ENCODE data around the gene ZNF419. TPM values are rescaled to one million over a fixed set of nuclear protein-coding genes. Genes with fewer than 3 reads are reported as not detected.
"Not testable (repeated sequence)": the region's sequence is repeated elsewhere in the genome, so short reads cannot be mapped to it uniquely, and the experiment has no call there.

Gene ZNF419
- total RNA-seq, 1 experiment from 2014 or later = 22.3 TPM

DNA sequence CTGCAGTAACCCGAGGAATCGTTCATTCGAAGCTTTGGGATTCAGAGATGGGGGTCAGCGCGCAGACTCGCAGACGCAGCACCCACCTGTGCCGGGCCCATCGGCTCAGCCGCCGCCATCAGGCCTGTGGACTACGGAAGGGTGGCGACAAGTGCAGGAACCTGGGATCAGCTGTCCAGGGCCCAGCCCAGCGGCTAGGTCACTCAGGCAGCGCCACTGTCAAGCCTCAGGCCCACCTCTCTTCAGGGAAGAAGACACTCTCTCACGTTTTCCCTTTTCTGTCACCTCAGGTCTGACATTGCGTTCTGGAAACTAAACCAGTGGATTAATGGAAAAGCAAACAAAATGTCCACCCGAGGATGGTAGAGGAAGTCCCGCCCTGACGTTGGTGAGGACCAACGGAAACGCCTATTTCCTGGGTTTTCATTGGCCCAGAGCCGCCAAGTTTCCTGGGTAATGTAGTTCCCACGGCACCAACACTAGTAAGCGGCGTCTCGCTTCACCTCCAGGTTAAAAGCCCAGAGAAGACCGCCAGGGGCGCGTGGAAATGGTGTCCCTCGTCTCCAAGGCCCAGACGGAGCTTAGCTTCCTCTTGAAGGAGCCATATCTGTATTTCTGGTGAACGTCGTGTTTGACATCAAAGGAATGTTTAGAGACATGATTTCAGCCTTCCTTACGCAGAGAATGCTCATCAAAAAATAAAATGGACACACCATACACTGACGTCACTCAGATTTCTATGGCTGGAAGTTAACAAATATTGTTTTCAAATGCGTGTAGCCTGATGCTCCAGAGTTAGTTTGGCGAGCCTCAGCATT is 10.2 kb upstream of the ZNF419 start, which contains the start of gene ZNF772:
Gene ZNF772 (minus strand): TSS at position 376 of the 818 bp plus-strand sequence. CDS start 257 bp downstream, at position 119.
- peaks cover 52% of the 10 kb centered on the region for H3K9me3 ChIP-seq (ENCODE audit: low read length)
- no peaks in the 10 kb centered on the region for H3F3A ChIP-seq (ENCODE audit: low read length, unreplicated experiment)
- TF ChIP-seq EZH2 (IDR thresholded peaks at IDR 0.05; ENCODE audit: low read length, unreplicated experiment) (no peak), EZH2phosphoT487 (IDR thresholded peaks at IDR 0.05; ENCODE audit: borderline replicate concordance, low read length) (no peak)
- TF ChIP-seq, protein P1, sequence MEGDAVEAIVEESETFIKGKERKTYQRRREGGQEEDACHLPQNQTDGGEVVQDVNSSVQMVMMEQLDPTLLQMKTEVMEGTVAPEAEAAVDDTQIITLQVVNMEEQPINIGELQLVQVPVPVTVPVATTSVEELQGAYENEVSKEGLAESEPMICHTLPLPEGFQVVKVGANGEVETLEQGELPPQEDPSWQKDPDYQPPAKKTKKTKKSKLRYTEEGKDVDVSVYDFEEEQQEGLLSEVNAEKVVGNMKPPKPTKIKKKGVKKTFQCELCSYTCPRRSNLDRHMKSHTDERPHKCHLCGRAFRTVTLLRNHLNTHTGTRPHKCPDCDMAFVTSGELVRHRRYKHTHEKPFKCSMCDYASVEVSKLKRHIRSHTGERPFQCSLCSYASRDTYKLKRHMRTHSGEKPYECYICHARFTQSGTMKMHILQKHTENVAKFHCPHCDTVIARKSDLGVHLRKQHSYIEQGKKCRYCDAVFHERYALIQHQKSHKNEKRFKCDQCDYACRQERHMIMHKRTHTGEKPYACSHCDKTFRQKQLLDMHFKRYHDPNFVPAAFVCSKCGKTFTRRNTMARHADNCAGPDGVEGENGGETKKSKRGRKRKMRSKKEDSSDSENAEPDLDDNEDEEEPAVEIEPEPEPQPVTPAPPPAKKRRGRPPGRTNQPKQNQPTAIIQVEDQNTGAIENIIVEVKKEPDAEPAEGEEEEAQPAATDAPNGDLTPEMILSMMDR (conservative IDR thresholded peaks at IDR 0.05; ENCODE audit: low read depth, low read length) = peak; percentile 78
- H3K4me2 ChIP-seq (ENCODE audit: low read length) = peak within 1 kb of the TSS; percentile 83
- no peaks in the 10 kb centered on the region for H3K9me2 ChIP-seq (replicated peaks; ENCODE audit: low read length)
- H3K27ac ChIP-seq (ENCODE audit: low read length) = peak within 1 kb of the TSS; percentile 6; the same call in 1 of the 2 replicates
- H2AFZ ChIP-seq (ENCODE audit: low read length) = peak within 1 kb of the TSS; percentile 94
- H4K20me1 ChIP-seq (ENCODE audit: low read length) = no peaks in the 10 kb centered on the region
- ChIA-PET POLR2A (ENCODE audit: unreplicated experiment) (no interaction called here), CTCF (interaction anchor here (0.5 kb wide), 1 partner anchor 810 kb away, joined by 4 read pairs; no protein-coding TSS in a partner anchor)
- TSS peak; percentile 89 for BruUV-seq (replicated peaks)
- ATAC-seq (peak; percentile 99), DNase-seq (peak; percentile 97)
- H3K4me1 ChIP-seq (ENCODE audit: insufficient read depth, low read length) = no peaks in the 10 kb centered on the region
- H3K4me3 ChIP-seq (ENCODE audit: low read length) = peak within 1 kb of the TSS; percentile 75
- H3K36me3 ChIP-seq (ENCODE audit: low read depth, low read length) = peaks cover 43% of the 10 kb centered on the region
- H3K79me2 ChIP-seq (ENCODE audit: low read length) = no peaks in the 10 kb centered on the region
- H3K27me3 ChIP-seq (ENCODE audit: low read length) = no peaks in the 10 kb centered on the region
- H3K9ac ChIP-seq (ENCODE audit: low read length) = peak within 1 kb of the TSS; percentile 71
- intact Hi-C loops (cut with micrococcal nuclease) = no loop called here

DNA sequence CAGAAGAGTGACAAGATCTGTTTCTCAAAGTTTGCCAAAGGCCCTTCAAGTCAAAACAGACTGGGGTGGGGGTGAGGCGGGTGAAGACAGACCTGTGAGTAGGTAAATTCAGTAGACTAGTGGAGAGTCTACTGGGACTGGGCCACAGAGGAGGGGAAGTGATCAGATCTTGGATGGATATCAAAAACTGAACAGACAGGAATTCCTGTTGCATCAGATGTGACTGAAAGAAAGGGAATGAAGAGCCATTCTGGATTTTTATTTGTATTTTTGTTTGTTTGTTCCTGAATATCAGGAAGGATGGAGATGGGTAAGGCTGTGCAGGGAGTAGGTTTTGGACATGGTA is 722 bp downstream of the ZNF419 start:
- H3K27ac ChIP-seq (ENCODE audit: low read length); H3K27me3 ChIP-seq (ENCODE audit: low read length); CTCF ChIA-PET; H3K9me3 ChIP-seq (ENCODE audit: low read length); H4K20me1 ChIP-seq (ENCODE audit: low read length); H3F3A ChIP-seq (ENCODE audit: low read length, unreplicated experiment); H3K9me2 ChIP-seq (replicated peaks; ENCODE audit: low read length); H2AFZ ChIP-seq (ENCODE audit: low read length); DNase-seq; H3K4me1 ChIP-seq (ENCODE audit: insufficient read depth, low read length); POLR2A ChIA-PET (ENCODE audit: unreplicated experiment); H3K79me2 ChIP-seq (ENCODE audit: low read length): not testable (repeated sequence)
- Histone ChIP-seq H3K36me3 (ENCODE audit: low read depth, low read length) (peaks cover 28% of the 10 kb centered on the region), H3K4me2 (ENCODE audit: low read length) (peak overlapping the region; percentile 75), H3K9ac (ENCODE audit: low read length) (peak overlapping the region; percentile 85; the same call in 1 of the 2 replicates), H3K4me3 (ENCODE audit: low read length) (peak overlapping the region; percentile 92)
- peak; percentile 39 for ATAC-seq
- TSS peak; percentile 42 for BruUV-seq (replicated peaks)
- intact Hi-C loops (cut with micrococcal nuclease) = loop anchor here (5.0 kb wide), 1 partner anchor 51 kb away; the partner anchor contains the start of gene ZNF749

DNA sequence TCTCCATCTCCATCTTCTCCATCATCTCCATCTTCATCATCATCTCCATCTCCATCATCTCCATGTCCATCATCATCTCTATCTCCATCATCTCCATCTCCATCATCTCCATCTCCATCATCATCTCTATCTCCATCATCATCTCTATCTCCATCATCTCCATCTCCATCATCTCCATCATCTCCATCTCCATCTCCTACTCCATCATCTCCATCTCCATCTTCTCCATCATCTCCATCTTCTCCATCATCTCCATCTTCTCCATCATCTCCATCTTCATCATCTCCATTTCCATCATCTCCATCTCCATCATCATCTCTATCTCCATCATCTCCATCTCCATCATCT is 11.8 kb downstream of the ZNF419 start:
- H3K9me2 ChIP-seq (replicated peaks; ENCODE audit: low read length); H3K27me3 ChIP-seq (ENCODE audit: low read length); H3K4me2 ChIP-seq (ENCODE audit: low read length); H3K4me1 ChIP-seq (ENCODE audit: insufficient read depth, low read length); H3K9ac ChIP-seq (ENCODE audit: low read length); H3F3A ChIP-seq (ENCODE audit: low read length, unreplicated experiment); CTCF ChIA-PET; ATAC-seq; H2AFZ ChIP-seq (ENCODE audit: low read length); BruUV-seq (replicated peaks); DNase-seq; H3K9me3 ChIP-seq (ENCODE audit: low read length); H4K20me1 ChIP-seq (ENCODE audit: low read length); POLR2A ChIA-PET (ENCODE audit: unreplicated experiment); H3K27ac ChIP-seq (ENCODE audit: low read length); H3K4me3 ChIP-seq (ENCODE audit: low read length): not testable (repeated sequence)
- H3K36me3 ChIP-seq (ENCODE audit: low read depth, low read length) = peaks cover 41% of the 10 kb centered on the region
- intact Hi-C loops (cut with micrococcal nuclease) = loop anchor here (1.0 kb wide), 1 partner anchor 12 kb away; the partner anchor contains the start of gene ZNF419
- peaks cover 28% of the 10 kb centered on the region for H3K79me2 ChIP-seq (ENCODE audit: low read length)

DNA sequence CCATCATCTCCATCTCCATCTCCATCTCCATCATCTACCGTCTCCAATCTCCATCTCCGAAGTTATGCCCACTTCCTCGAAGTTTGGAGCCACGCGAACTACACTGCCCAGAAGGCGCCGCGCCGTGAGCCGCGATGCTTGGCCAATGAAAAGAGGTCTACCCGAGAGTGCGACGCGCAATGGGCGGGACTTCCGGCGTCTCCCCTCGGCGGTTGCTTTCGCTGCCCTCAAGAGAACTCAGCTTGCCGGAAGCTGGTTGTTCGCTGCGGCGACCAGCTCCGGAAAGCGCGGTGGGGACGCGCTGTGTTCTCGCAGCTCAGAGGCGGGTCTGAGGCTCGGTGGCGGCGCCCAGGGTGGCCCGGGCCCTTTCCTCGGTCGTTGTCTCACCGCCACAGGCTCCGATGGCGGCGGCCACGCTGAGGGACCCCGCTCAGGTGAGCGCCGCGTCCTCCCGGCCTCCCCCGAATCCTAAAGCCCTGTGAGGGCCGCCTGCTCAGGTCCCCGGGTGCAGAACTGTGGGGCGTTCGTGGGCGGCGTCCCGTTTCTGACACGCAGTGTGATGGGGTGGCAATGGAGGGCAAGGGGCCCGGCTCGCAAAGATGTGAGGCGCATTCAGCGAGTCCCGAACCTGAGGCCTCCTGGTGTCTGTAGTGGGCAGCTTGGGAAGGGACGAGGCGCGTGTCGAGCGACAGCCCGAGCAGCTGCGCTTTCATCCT is 12.3 kb downstream of the ZNF419 start, which contains the start of gene ZNF773:
Gene ZNF773 (plus strand): TSS at position 259 of the 716 bp plus-strand sequence. CDS start 143 bp downstream, at position 402.
- intact Hi-C loops (cut with micrococcal nuclease) = loop anchor here (1.0 kb wide), 1 partner anchor 13 kb away; the partner anchor contains the start of gene ZNF419
- H3K27ac ChIP-seq (ENCODE audit: low read length); H3K4me1 ChIP-seq (ENCODE audit: insufficient read depth, low read length); POLR2A ChIA-PET (ENCODE audit: unreplicated experiment); H4K20me1 ChIP-seq (ENCODE audit: low read length); H3F3A ChIP-seq (ENCODE audit: low read length, unreplicated experiment); H3K9me2 ChIP-seq (replicated peaks; ENCODE audit: low read length); H3K9me3 ChIP-seq (ENCODE audit: low read length); CTCF ChIA-PET; H3K27me3 ChIP-seq (ENCODE audit: low read length): not testable (repeated sequence)
- peaks cover 28% of the 10 kb centered on the region for H3K79me2 ChIP-seq (ENCODE audit: low read length)
- peak within 1 kb of the TSS; percentile 74 for H3K4me3 ChIP-seq (ENCODE audit: low read length)
- H3K9ac ChIP-seq (ENCODE audit: low read length) = peak within 1 kb of the TSS; percentile 78
- DNase-seq (peak; percentile 98), ATAC-seq (peak; percentile 100)
- peak within 1 kb of the TSS; percentile 63 for H2AFZ ChIP-seq (ENCODE audit: low read length)
- H3K36me3 ChIP-seq (ENCODE audit: low read depth, low read length) = peaks cover 40% of the 10 kb centered on the region
- BruUV-seq (replicated peaks) = TSS peak; percentile 86
- peak within 1 kb of the TSS; percentile 82 for H3K4me2 ChIP-seq (ENCODE audit: low read length)

DNA sequence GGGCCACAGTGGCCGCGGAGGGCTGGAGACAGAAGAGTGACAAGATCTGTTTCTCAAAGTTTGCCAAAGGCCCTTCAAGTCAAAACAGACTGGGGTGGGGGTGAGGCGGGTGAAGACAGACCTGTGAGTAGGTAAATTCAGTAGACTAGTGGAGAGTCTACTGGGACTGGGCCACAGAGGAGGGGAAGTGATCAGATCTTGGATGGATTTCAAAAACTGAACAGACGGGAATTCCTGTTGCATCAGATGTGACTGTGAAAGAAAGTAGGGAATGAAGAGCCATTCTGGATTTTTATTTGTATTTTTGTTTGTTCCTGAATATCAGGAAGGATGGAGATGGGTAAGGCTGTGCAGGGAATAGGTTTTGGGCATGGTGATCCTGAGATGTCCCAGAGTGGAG is 12.8 kb downstream of the ZNF419 start:
- H3K27me3 ChIP-seq (ENCODE audit: low read length); CTCF ChIA-PET; H3K27ac ChIP-seq (ENCODE audit: low read length); H3K9me2 ChIP-seq (replicated peaks; ENCODE audit: low read length); POLR2A ChIA-PET (ENCODE audit: unreplicated experiment); H3K4me1 ChIP-seq (ENCODE audit: insufficient read depth, low read length); H4K20me1 ChIP-seq (ENCODE audit: low read length); intact Hi-C loops (cut with micrococcal nuclease); H2AFZ ChIP-seq (ENCODE audit: low read length); H3F3A ChIP-seq (ENCODE audit: low read length, unreplicated experiment); H3K9me3 ChIP-seq (ENCODE audit: low read length): not testable (repeated sequence)
- Histone ChIP-seq H3K36me3 (ENCODE audit: low read depth, low read length) (peaks cover 42% of the 10 kb centered on the region), H3K9ac (ENCODE audit: low read length) (peak overlapping the region; percentile 78; the same call in 1 of the 2 replicates), H3K79me2 (ENCODE audit: low read length) (peaks cover 28% of the 10 kb centered on the region), H3K4me2 (ENCODE audit: low read length) (peak overlapping the region; percentile 82), H3K4me3 (ENCODE audit: low read length) (peak overlapping the region; percentile 74)
- ATAC-seq (peak; percentile 10), DNase-seq (peak; percentile 44)
- BruUV-seq (replicated peaks) = TSS peak; percentile 48
